ENCODE data around the gene LAMP1.

DNA sequence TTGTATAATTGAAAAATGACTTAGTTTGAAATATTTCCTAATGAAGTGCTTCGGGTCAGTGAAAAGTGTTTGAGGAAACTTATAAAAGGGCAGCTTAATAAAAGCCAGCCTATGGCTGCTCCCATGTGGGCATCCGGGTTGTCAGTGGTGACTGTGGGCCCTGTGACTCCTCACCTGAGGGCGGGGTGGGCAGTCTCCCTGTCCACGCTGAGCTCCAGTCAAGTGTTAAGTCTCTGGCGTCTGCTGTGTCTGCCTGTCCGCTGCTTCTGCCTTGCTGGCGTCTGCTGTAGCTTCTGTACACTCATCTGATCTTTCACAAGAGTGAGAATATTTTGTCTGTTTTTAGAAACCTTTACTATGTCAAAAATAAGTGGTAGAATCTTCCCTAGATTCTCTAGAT is 7.1 kb downstream of the LAMP1 start:
- no peak for TF ChIP-seq CTCF (IDR thresholded peaks at IDR 0.05)
- no peak for TF ChIP-seq POLR2A (IDR thresholded peaks at IDR 0.05)

Measured in Peyer's patch (tissue), 4 donors.